WTC11 (cell line): ENCODE measurements around the gene CCDC201. TPM values are rescaled to one million over a fixed set of nuclear protein-coding genes. Genes with fewer than 3 reads are reported as not detected.

Experiments
- ATAC-seq: fragments of 200-7000 bp; cut with Tn5 transposase; 2 replicates; pipeline ENCODE4 v1.10.0; 2021; ENCODE audit warnings: mild to moderate bottlenecking, moderate library complexity
- CTCF ChIA-PET: fragments of 300-600 bp; sonication (Branson Sonifier 250); formaldehyde crosslinking; loops from one replicate; lab custom pipeline; 2021; ENCODE audit warnings: antibody characterized with exemption; lab: Charles Lee
- POLR2A ChIA-PET: fragments of 350-600 bp; sonication (Branson Sonifier 250); formaldehyde crosslinking; loops from one replicate; lab custom pipeline; 2021; ENCODE audit warnings: antibody characterized with exemption; lab: Charles Lee
- DNase-seq: peaks from one replicate; pipeline ENCODE4 v3.0.0; 2021; ENCODE audit warnings: low spot score
- H3K27ac Mint-ChIP-seq: 2 replicates; pipeline ENCODE4 v1.8.0; 2021; ENCODE audit warnings: mixed read lengths
- H3K27me3 Mint-ChIP-seq: 2 replicates; pipeline ENCODE4 v1.8.0; 2021; ENCODE audit warnings: low read depth, mild to moderate bottlenecking, moderate library complexity, mixed read lengths
- H3K36me3 Mint-ChIP-seq: 2 replicates; pipeline ENCODE4 v1.8.0; 2021; ENCODE audit warnings: mixed read lengths
- H3K4me1 Mint-ChIP-seq: 2 replicates; pipeline ENCODE4 v1.8.0; 2022; ENCODE audit warnings: mixed read lengths
- H3K4me3 Mint-ChIP-seq: 2 replicates; pipeline ENCODE4 v1.8.0; 2021; ENCODE audit warnings: mild to moderate bottlenecking, moderate library complexity, mixed read lengths
- H3K9me3 Mint-ChIP-seq: 2 replicates; pipeline ENCODE4 v1.8.0; 2021; ENCODE audit warnings: mixed read lengths
- E2F4 ChIP-seq: sonication (generic); formaldehyde crosslinking; IDR thresholded peaks from 2 replicates; pipeline ENCODE4 v1.8.1; 2022; ENCODE audit warnings: low read depth, mild to moderate bottlenecking, moderate library complexity, missing genetic modification reagents, borderline replicate concordance
- ELF4 ChIP-seq: sonication (generic); formaldehyde crosslinking; IDR thresholded peaks from 2 replicates; pipeline ENCODE4 v1.8.1; 2022; ENCODE audit warnings: low read depth, mild to moderate bottlenecking, moderate library complexity, missing genetic modification reagents
- HMGA2 ChIP-seq: fragments of 250-450 bp; sonication (Bioruptor Pico); IDR thresholded peaks from 2 replicates; pipeline ENCODE4 v1.4.0; 2021; ENCODE audit warnings: mild to moderate bottlenecking, moderate library complexity
- IRF2 ChIP-seq: sonication (generic); formaldehyde crosslinking; IDR thresholded peaks from 2 replicates; pipeline ENCODE4 v1.8.0; 2022; ENCODE audit warnings: low read depth, missing genetic modification reagents, borderline replicate concordance
- JAZF1 ChIP-seq: fragments of 250-450 bp; sonication (Bioruptor Pico); IDR thresholded peaks from 2 replicates; pipeline ENCODE4 v1.9.0; 2021; ENCODE audit warnings: moderate library complexity, mild to moderate bottlenecking, inconsistent platforms
- JUN ChIP-seq: sonication (generic); formaldehyde crosslinking; IDR thresholded peaks from 2 replicates; pipeline ENCODE4 v1.8.0; 2023; ENCODE audit warnings: mild to moderate bottlenecking, missing genetic modification reagents
- MAX ChIP-seq: sonication (generic); formaldehyde crosslinking; IDR thresholded peaks from 2 replicates; pipeline ENCODE4 v1.8.0; 2022; ENCODE audit warnings: mild to moderate bottlenecking, missing genetic modification reagents
- NFYB ChIP-seq: sonication (generic); formaldehyde crosslinking; conservative IDR thresholded peaks from 2 replicates; pipeline ENCODE4 v1.8.0; 2022; ENCODE audit warnings: low read depth, missing genetic modification reagents
- SMAD3 ChIP-seq: sonication (generic); formaldehyde crosslinking; IDR thresholded peaks from 2 replicates; pipeline ENCODE4 v1.8.0; 2022; ENCODE audit warnings: missing genetic modification reagents, mild to moderate bottlenecking, borderline replicate concordance
- SOX15 ChIP-seq: fragments of 250-450 bp; sonication (Bioruptor Pico); IDR thresholded peaks from 2 replicates; pipeline ENCODE4 v1.9.0; 2021; ENCODE audit warnings: mild to moderate bottlenecking
- TEAD1 ChIP-seq: sonication (generic); formaldehyde crosslinking; IDR thresholded peaks from 2 replicates; pipeline ENCODE4 v1.8.0; 2022; ENCODE audit warnings: mild to moderate bottlenecking, missing genetic modification reagents
- TEAD4 ChIP-seq: sonication (generic); formaldehyde crosslinking; IDR thresholded peaks from 2 replicates; pipeline ENCODE4 v1.8.0; 2022; ENCODE audit warnings: mild to moderate bottlenecking, missing genetic modification reagents
- ZNF138 ChIP-seq: sonication (generic); formaldehyde crosslinking; conservative IDR thresholded peaks from 2 replicates; pipeline ENCODE4 v1.8.1; 2022; ENCODE audit warnings: mild to moderate bottlenecking, moderate library complexity, missing genetic modification reagents
- ZNF416 ChIP-seq: fragments of 250-450 bp; sonication (Bioruptor Pico); IDR thresholded peaks from 2 replicates; pipeline ENCODE4 v1.9.0; 2021; ENCODE audit warnings: mild to moderate bottlenecking, inconsistent platforms
- ZNF423 ChIP-seq: fragments of 250-450 bp; sonication (Bioruptor Pico); IDR thresholded peaks from 2 replicates; pipeline ENCODE4 v2.1.2; 2022; ENCODE audit warnings: mild to moderate bottlenecking, moderate library complexity
- ZNF532 ChIP-seq: fragments of 250-450 bp; sonication (Bioruptor Pico); IDR thresholded peaks from 2 replicates; pipeline ENCODE4 v1.9.0; 2021; ENCODE audit warnings: mild to moderate bottlenecking, borderline replicate concordance
- total RNA-seq: library from RNA; stranded (reverse); gene quantifications from 3 replicates; pipeline ENCODE4 v1.2.3, GENCODE V29; 2021
- TF ChIP-seq, protein P1 (sequence below): fragments of 250-450 bp; sonication (Bioruptor Pico); IDR thresholded peaks from 2 replicates; pipeline ENCODE4 v1.9.0; 2021; ENCODE audit warnings: moderate library complexity, mild to moderate bottlenecking, inconsistent platforms, borderline replicate concordance

The CCDC201 gene
- total RNA-seq, 1 experiment from 2014 or later: not detected

DNA sequence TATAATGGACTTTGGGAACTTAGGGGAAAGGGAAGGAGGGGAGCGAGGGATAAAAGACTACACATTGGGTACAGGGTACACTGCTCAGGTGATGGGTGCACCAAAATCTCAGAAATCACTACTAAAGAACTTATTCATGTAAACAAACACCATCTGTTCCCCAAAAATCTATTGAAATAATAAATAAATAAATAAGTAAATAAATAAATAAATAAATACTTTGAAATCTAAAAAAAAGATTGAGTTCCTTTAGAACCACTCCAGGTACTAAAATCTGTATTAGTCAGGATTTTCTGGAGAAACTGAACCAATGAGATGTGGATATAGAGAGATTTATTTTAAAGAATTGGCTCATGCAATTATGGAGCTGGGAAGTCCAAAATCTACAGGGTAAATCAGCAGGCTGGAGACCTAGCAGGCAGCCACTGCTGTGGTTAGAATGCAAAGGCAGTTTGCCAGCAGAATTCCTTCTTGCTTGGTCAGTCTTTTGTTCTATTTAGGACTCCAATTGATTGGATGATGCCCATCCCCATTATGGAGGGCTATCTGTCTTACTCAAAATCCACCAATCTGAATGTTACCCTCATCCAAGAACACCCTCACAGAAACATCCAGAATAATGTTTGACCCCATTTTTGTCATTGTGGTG lies 24.3 kb upstream of the CCDC201 start:
- CTCF ChIA-PET: no interaction called here
- Mint-ChIP-seq H3K4me1 (no peaks in the 10 kb centered on the region), H3K27ac (no peak overlapping the region), H3K36me3 (no peaks in the 10 kb centered on the region), H3K9me3 (no peaks in the 10 kb centered on the region), H3K27me3 (peaks cover 3% of the 10 kb centered on the region), H3K4me3 (no peak overlapping the region)
- POLR2A ChIA-PET: no interaction called here
- no peak for DNase-seq
- TF ChIP-seq TEAD4 (CRISPR knock-in tag): no peak
- no peak for ATAC-seq

DNA sequence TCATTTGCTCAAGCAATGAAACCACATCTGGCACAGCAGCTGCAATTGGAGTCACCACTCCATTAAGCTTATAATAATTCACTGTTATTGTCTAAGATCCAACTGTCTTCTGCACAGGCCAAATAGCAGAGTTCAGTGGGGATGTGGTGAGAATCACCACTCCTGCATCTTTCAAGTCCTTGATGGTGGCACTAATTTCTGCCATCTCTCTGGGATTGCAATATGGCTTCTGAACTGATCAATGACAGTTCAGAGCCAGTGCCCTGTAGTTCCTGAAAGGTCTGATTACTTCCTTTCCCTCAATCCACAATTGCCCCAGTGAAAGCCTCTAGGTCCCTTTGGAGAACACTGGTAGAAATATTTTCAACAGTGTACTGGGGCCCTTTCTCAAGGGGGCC lies 21.8 kb upstream of the CCDC201 start:
- no peak for DNase-seq
- H3K36me3 Mint-ChIP-seq: no peaks in the 10 kb centered on the region
- ATAC-seq: no peak
- no peak overlapping the region for H3K27ac Mint-ChIP-seq
- H3K4me3 Mint-ChIP-seq: no peak overlapping the region
- TF ChIP-seq, protein P1, sequence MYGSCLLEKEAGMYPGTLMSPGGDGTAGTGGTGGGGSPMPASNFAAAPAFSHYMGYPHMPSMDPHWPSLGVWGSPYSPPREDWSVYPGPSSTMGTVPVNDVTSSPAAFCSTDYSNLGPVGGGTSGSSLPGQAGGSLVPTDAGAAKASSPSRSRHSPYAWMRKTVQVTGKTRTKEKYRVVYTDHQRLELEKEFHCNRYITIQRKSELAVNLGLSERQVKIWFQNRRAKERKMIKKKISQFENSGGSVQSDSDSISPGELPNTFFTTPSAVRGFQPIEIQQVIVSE (CRISPR knock-in tag): no peak
- TF ChIP-seq ZNF138 (CRISPR knock-in tag): no peak
- TF ChIP-seq IRF2 (CRISPR knock-in tag): no peak
- no peak for TF ChIP-seq NFYB (CRISPR knock-in tag)
- TF ChIP-seq HMGA2: no peak
- no peak for TF ChIP-seq ZNF532
- TF ChIP-seq ZNF416: no peak
- TF ChIP-seq SOX15: no peak
- ChIA-PET CTCF (no interaction called here), POLR2A (no interaction called here)
- H3K27me3 Mint-ChIP-seq: peaks cover 16% of the 10 kb centered on the region
- no peaks in the 10 kb centered on the region for H3K9me3 Mint-ChIP-seq
- H3K4me1 Mint-ChIP-seq: peaks cover under 1% of the 10 kb centered on the region

GRCh38 chr7:45893996-45894664 lies 21.2 kb upstream of the CCDC201 start:
- H3K4me3 Mint-ChIP-seq: no peak overlapping the region
- ATAC-seq: no peak
- no peak for TF ChIP-seq SMAD3 (CRISPR knock-in tag)
- no peak for TF ChIP-seq MAX (CRISPR knock-in tag)
- TF ChIP-seq ZNF423 (CRISPR knock-in tag): no peak
- TF ChIP-seq ZNF416: no peak
- no peak for TF ChIP-seq ELF4 (CRISPR knock-in tag)
- TF ChIP-seq JUN (CRISPR knock-in tag): no peak
- TF ChIP-seq E2F4 (CRISPR knock-in tag): no peak
- TF ChIP-seq JAZF1 (CRISPR knock-in tag): no peak
- TF ChIP-seq TEAD1: no peak
- TF ChIP-seq, all 79 proteins: peak for 0
- ChIA-PET CTCF (no interaction called here), POLR2A (no interaction called here)
- H3K27me3 Mint-ChIP-seq: peaks cover 21% of the 10 kb centered on the region
- no peak overlapping the region for H3K27ac Mint-ChIP-seq
- no peaks in the 10 kb centered on the region for H3K9me3 Mint-ChIP-seq
- no peaks in the 10 kb centered on the region for H3K36me3 Mint-ChIP-seq
- DNase-seq: no peak
- peaks cover 6% of the 10 kb centered on the region for H3K4me1 Mint-ChIP-seq
